NK-92 treated with Interleukin-12 subunit alpha and Interleukin-12 subunit beta, amount 100 ng/mL, for 24 hours (cell line): Measurements from ENCODE around the gene TLE4.
A peak's percentile ranks its signal among the peaks of the same experiment; 100 is the strongest.
"Not testable (repeated sequence)": the region's sequence is repeated elsewhere in the genome, so short reads cannot be mapped to it uniquely, and the experiment has no call there.

Source experiments
- DNase-seq: peaks from one replicate; lab custom pipeline; 2025; lab: John Stamatoyannopoulos, UW

Gene TLE4

GRCh38 chr9:79571309-79572031 is at the start of gene TLE4:
TLE4 (plus strand) TSS chr9:79571965; CDS start chr9:79572791, 826 bp downstream.
- DNase-seq = peak; percentile 97

- DNase-seq = no peak
Measured at GRCh38 chr9:79522793-79523192, 49.0 kb upstream of the TLE4 start.

- DNase-seq = no peak
Measured at GRCh38 chr9:79524266-79524665, 47.5 kb upstream of the TLE4 start.

DNA sequence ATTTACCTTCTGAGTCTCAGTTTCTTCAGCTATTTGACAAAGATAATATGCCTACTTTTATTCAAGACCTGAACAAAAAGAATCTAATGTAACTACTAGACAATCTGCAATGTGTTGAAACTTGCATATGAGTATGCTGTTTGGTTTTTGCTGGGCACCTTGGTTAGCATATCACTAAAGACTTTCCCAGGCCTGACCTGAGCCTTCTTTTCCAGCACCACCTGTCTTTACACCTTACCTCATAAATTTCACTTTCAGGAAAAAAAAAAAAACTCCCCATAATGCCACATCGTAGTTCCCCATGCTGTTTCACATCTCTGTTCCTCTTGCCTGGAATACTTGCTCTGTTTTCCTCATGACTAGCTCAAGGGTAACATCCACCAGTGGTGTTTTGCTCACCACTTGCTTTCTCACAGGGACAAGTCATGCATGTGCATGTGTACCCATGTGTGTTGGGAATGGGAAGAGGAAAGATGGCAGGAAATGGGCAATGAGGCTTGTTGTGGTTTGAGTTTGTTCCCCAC is 45.6 kb upstream of the TLE4 start:
- no peak for DNase-seq

DNA sequence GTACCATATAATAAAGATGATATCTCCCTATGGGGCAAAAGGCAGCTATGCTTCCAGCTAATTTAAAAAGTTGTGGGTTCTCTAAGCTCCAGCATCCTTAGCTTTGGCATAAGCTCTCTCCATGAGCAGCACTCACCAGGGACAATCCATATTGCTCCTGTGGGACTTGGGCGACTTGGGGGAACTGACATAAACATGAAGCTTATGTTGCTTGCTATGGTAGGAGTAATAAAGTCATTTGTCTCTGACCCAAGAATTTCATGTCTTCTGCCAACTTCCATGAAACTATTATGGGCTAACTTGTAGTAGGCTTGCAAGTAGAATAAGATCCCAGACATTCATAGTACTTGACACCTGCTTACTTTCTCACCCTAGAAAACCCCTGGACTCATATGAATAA is 36.2 kb upstream of the TLE4 start:
- DNase-seq = no peak

DNA sequence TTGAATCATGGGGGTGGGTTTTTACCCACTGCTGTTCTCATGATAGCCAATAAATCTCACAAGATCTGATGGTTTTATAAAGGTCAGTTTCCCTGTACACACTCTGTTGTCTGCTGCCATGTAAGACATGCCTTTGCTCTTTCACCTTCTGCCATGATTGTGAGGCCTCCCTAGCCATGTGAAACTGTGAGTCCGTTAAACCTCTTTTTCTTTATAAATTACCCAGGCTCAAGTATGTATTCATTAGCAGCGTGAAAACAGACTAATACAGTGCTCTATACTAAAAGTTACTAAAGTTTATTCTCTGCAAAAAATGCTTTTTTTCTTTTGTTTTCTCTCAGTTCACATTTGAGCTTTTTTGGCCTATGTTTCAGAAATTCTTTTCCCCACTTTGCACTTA is 33.9 kb upstream of the TLE4 start:
- DNase-seq = no peak

- DNase-seq = no peak
Measured at GRCh38 chr9:79542735-79543620, 28.8 kb upstream of the TLE4 start.

DNA sequence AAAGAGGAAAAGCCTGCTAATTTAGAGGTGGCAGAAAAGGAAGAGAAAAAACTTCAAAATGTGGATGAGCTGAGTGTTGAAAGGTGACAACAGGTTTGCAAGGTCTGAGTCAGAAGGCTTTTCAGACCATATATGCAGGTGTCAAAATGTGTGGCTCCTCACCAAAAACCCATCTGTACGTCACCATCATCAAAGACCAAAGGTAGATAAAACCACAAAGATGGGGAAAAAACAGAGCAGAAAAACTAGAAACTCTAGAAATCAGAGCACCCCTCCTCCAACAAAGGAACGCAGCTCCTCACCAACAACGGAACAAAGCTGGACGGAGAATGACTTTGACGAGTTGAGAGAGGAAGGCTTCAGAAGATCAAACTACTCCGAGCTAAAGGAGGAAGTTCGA is 27.4 kb upstream of the TLE4 start:
- not testable (repeated sequence) for DNase-seq

- no peak for DNase-seq
Measured at GRCh38 chr9:79551586-79551985, 20.2 kb upstream of the TLE4 start.

DNA sequence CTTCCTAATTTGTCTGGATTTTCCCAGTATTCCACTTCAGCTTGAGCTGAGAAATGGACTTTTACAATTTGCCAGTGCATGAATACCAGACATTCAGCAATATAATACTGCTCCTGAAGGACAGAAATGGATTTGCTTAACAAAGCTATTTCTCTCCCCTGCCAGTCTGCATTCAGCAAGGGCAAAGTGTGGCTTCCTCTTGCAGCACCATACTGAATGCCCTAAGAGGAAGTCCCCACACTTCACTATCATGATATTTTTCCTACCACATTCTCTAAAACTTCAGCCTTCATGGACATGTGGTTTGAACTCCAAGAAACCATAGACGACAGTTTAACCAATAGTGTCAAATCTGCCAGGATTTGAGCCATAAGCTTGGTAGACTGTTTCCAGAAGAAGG is 19.8 kb upstream of the TLE4 start:
- DNase-seq = no peak

DNA sequence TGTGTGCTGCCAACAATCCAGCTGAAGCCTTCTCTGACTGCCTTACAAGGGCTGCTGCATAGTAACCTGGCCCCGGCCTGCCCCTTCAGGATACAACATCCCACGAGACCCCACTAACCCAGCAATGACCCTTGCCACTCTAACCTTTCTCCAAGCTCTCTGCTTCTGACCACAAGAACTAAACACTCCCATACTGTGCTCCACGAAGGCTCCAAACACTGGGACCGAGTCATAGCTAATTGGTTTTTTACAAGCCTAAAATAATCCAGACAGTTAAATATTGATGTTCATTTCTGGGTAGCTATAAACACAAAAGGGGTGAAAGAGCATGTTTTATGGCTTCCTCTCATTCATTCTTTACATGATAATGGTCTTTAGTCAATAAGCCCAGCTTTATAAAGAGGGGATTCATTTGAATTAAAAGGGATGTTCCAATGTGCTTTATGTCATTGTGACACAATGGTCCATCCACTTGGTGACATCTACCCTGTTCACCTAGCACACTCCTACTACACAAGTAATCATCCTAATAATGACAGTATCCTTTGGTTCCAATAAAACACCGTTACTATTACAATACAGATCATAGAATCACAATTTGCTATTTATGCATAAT is 16.2 kb upstream of the TLE4 start:
- DNase-seq = no peak

- DNase-seq = no peak
Measured at GRCh38 chr9:79559495-79560181, 12.1 kb upstream of the TLE4 start.

GRCh38 chr9:79562749-79563386 is 8.9 kb upstream of the TLE4 start:
- DNase-seq = no peak

DNA sequence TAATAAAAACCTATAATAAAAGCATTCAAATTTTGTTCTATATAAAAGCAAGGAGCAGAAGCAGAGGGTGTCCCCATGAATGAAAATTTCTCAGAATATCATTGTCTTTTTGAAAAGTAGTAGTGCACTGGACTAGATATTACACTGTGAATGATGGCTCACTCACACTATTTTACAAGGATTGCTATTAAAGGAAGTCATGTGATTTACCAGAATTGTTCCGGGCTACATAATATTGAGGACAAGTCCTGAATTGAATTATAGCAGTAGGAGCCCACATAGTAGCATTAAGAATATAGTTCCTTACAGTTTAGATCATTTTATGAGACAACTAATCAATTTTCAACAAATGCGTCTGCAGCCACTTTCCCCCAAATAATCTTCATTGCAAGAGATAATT is 7.7 kb upstream of the TLE4 start:
- no peak for DNase-seq

- DNase-seq = no peak
Measured at GRCh38 chr9:79565245-79565644, 6.5 kb upstream of the TLE4 start.

DNA sequence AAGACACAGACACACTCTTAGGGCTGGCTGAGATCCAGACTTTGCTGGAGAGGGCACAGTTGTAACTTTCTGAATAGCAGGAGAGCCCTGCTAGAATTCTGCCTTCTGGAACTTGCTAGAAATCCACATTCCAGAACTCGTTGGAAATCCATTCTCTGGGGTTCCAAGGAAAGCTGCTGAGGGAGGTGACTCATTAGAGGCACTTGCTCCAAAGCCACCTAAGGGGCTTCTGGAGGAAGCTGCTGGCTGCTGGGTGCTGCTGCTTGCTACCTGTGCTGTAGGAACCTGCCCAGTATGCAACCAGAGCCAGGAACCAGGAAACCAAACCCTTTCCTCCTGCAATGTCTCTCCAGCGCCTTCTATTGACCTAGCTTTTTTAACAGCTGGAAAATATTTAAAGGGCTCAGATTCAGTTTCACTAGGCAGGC is 4.1 kb upstream of the TLE4 start:
- DNase-seq = no peak

DNA sequence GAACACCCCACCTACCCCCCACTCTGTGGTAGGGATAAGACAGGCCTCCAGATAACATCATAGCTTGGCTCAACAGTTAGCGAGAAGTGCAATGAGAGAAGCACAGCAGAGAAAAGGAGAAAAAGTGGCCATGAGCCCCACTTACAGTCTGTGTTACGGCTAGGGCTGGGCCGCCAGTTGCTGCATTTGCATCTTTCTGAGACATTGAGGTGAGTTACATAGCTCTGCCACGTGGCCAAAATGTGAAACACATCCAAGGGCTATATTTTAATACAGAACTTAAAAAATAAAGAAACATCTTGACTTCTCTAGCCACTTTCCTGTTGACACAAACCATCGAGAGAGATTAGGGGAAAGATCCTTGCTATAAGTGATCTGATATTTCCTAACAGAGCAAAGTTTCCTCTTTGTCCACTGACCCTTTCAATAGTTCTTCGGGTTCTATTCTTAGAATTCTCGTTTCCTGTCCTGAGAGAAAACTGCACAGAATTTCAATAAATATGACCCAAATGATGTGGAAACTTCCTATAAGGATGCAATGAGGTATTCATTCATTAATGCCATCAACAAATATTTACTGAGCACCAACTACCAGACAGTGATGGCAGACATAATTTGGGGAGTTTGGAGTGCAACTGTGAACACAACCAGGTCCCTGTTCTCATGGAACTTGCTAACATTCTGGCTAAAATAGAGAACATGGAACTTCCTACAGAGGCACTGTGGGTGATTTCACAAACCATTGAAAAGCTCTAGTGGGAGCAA is 3.2 kb upstream of the TLE4 start:
- no peak for DNase-seq

- DNase-seq = no peak
Measured at GRCh38 chr9:79569814-79570447, 1.8 kb upstream of the TLE4 start.

- DNase-seq = no peak
Measured at GRCh38 chr9:79570448-79571308, 1.1 kb upstream of the TLE4 start.
